EL (cell line): ENCODE results near the gene PLAC9.

ENCODE experiments used
- DNase-seq: peaks from one replicate; pipeline ENCODE4 v3.0.0-alpha.2; 2016

PLAC9 gene

GRCh38 chr10:80140251-80140650, 7.7 kb downstream of the PLAC9 start:
- no peak for DNase-seq

- DNase-seq: no peak
Measured at GRCh38 chr10:80141696-80142460, 9.3 kb downstream of the PLAC9 start.

GRCh38 chr10:80144067-80144695, 11.7 kb downstream of the PLAC9 start:
- DNase-seq: no peak

- no peak for DNase-seq
Measured at GRCh38 chr10:80144696-80145131, 12.2 kb downstream of the PLAC9 start.

GRCh38 chr10:80145406-80146308, 13.1 kb downstream of the PLAC9 start:
- DNase-seq: peak; percentile 79

GRCh38 chr10:80146918-80147317, 14.4 kb downstream of the PLAC9 start:
- no peak for DNase-seq

GRCh38 chr10:80148166-80148805, 15.8 kb downstream of the PLAC9 start:
- no peak for DNase-seq

GRCh38 chr10:80149123-80149522, 16.6 kb downstream of the PLAC9 start:
- DNase-seq: no peak

- DNase-seq: no peak
Measured at GRCh38 chr10:80150172-80150571, 17.6 kb downstream of the PLAC9 start.

GRCh38 chr10:80152820-80153219, 20.3 kb downstream of the PLAC9 start:
- DNase-seq: no peak

GRCh38 chr10:80153460-80153859, 20.9 kb downstream of the PLAC9 start:
- no peak for DNase-seq

- DNase-seq: no peak
Measured at GRCh38 chr10:80154626-80154977, 22.1 kb downstream of the PLAC9 start.

GRCh38 chr10:80154978-80155695, 22.6 kb downstream of the PLAC9 start:
- DNase-seq: peak; percentile 91

GRCh38 chr10:80155696-80156215, 23.2 kb downstream of the PLAC9 start:
- DNase-seq: no peak

GRCh38 chr10:80156216-80156615, 23.7 kb downstream of the PLAC9 start:
- DNase-seq: peak; percentile 47

- no peak for DNase-seq
Measured at GRCh38 chr10:80157561-80157960, 25.0 kb downstream of the PLAC9 start.

- no peak for DNase-seq
Measured at GRCh38 chr10:80158126-80158525, 25.6 kb downstream of the PLAC9 start.

- DNase-seq: peak; percentile 99
Measured at GRCh38 chr10:80158598-80159127, 26.1 kb downstream of the PLAC9 start.

GRCh38 chr10:80159166-80159873, 26.8 kb downstream of the PLAC9 start:
- no peak for DNase-seq

- no peak for DNase-seq
Measured at GRCh38 chr10:80160361-80161320, 28.1 kb downstream of the PLAC9 start.
